ENCODE results near the gene MEF2D.

Gene MEF2D

GRCh38 chr1:156427957-156428356 is 72.6 kb downstream of the MEF2D start:
- ATAC-seq: no peak
- TF ChIP-seq, protein P1, sequence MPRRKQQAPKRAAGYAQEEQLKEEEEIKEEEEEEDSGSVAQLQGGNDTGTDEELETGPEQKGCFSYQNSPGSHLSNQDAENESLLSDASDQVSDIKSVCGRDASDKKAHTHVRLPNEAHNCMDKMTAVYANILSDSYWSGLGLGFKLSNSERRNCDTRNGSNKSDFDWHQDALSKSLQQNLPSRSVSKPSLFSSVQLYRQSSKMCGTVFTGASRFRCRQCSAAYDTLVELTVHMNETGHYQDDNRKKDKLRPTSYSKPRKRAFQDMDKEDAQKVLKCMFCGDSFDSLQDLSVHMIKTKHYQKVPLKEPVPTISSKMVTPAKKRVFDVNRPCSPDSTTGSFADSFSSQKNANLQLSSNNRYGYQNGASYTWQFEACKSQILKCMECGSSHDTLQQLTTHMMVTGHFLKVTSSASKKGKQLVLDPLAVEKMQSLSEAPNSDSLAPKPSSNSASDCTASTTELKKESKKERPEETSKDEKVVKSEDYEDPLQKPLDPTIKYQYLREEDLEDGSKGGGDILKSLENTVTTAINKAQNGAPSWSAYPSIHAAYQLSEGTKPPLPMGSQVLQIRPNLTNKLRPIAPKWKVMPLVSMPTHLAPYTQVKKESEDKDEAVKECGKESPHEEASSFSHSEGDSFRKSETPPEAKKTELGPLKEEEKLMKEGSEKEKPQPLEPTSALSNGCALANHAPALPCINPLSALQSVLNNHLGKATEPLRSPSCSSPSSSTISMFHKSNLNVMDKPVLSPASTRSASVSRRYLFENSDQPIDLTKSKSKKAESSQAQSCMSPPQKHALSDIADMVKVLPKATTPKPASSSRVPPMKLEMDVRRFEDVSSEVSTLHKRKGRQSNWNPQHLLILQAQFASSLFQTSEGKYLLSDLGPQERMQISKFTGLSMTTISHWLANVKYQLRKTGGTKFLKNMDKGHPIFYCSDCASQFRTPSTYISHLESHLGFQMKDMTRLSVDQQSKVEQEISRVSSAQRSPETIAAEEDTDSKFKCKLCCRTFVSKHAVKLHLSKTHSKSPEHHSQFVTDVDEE (CRISPR knock-in tag; IDR thresholded peaks at IDR 0.05): no peak
- TF ChIP-seq GLIS3 (CRISPR knock-in tag; IDR thresholded peaks at IDR 0.05) (no peak), ISL1 (CRISPR knock-in tag; IDR thresholded peaks at IDR 0.05) (no peak), PPARA (CRISPR knock-in tag; IDR thresholded peaks at IDR 0.05; ENCODE audit: borderline replicate concordance) (no peak), TOX (CRISPR knock-in tag; IDR thresholded peaks at IDR 0.05; ENCODE audit: borderline replicate concordance) (no peak)
- TF ChIP-seq, protein P2, sequence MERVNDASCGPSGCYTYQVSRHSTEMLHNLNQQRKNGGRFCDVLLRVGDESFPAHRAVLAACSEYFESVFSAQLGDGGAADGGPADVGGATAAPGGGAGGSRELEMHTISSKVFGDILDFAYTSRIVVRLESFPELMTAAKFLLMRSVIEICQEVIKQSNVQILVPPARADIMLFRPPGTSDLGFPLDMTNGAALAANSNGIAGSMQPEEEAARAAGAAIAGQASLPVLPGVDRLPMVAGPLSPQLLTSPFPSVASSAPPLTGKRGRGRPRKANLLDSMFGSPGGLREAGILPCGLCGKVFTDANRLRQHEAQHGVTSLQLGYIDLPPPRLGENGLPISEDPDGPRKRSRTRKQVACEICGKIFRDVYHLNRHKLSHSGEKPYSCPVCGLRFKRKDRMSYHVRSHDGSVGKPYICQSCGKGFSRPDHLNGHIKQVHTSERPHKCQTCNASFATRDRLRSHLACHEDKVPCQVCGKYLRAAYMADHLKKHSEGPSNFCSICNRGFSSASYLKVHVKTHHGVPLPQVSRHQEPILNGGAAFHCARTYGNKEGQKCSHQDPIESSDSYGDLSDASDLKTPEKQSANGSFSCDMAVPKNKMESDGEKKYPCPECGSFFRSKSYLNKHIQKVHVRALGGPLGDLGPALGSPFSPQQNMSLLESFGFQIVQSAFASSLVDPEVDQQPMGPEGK (CRISPR knock-in tag; IDR thresholded peaks at IDR 0.05; ENCODE audit: borderline replicate concordance): no peak

GRCh38 chr1:156425943-156426342 is 74.6 kb downstream of the MEF2D start:
- ATAC-seq: no peak
- no peak for TF ChIP-seq ZNF70 (CRISPR knock-in tag; IDR thresholded peaks at IDR 0.05)
- no peak for TF ChIP-seq CSRNP3 (CRISPR knock-in tag; IDR thresholded peaks at IDR 0.05)
- TF ChIP-seq CREB5 (CRISPR knock-in tag; IDR thresholded peaks at IDR 0.05; ENCODE audit: low read depth): no peak
- no peak for TF ChIP-seq ZNF565 (CRISPR knock-in tag; conservative IDR thresholded peaks at IDR 0.05; ENCODE audit: low read depth)

DNA sequence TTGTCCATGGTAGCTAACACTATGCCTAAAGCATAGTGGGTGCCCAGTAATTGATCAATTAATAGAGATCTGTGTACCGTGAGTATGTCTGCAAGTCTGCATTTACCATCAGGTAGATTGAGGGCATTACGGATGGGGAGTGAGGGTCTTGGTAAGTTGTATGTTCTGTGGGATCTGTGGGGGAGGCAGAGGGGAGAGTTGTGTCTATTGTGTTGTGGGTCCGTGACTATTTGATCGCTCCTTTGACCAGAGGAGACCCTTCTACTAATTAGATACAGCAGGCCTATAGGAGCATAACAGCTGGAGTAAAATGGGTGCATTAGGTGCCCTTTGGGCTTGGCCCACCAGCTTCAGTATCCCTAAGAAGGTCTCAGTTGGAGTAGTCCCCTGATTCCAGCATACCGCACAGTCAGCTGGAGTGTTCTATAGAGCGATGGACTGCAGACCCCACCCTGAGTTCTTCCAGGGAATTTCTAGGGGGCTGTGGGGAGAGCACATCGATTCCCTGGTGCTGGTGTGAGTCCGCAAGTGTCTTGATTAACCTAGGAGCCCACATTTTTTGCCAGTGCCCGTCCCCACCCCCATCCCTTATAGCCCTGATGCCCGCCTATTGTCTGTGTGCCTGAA is 75.7 kb downstream of the MEF2D start:
- ATAC-seq: no peak
- no peak for TF ChIP-seq BACH2 (CRISPR knock-in tag; IDR thresholded peaks at IDR 0.05; ENCODE audit: borderline replicate concordance)
- no peak for TF ChIP-seq ARNTL (CRISPR knock-in tag; IDR thresholded peaks at IDR 0.05; ENCODE audit: borderline replicate concordance, low read depth)
- no peak for TF ChIP-seq SNAI2 (CRISPR knock-in tag; IDR thresholded peaks at IDR 0.05)
- TF ChIP-seq CSDC2 (CRISPR knock-in tag; IDR thresholded peaks at IDR 0.05): no peak
- TF ChIP-seq, protein P2 (CRISPR knock-in tag; IDR thresholded peaks at IDR 0.05; ENCODE audit: borderline replicate concordance): no peak
- no peak for TF ChIP-seq ISL1 (CRISPR knock-in tag; IDR thresholded peaks at IDR 0.05)
- TF ChIP-seq ESRRG (CRISPR knock-in tag; IDR thresholded peaks at IDR 0.05): no peak

- ATAC-seq: no peak
- TF ChIP-seq CSDC2 (CRISPR knock-in tag; IDR thresholded peaks at IDR 0.05) (no peak), ARNTL (CRISPR knock-in tag; IDR thresholded peaks at IDR 0.05; ENCODE audit: borderline replicate concordance, low read depth) (no peak), OSR1 (CRISPR knock-in tag; IDR thresholded peaks at IDR 0.05) (no peak), TCF4 (CRISPR knock-in tag; IDR thresholded peaks at IDR 0.05; ENCODE audit: borderline replicate concordance) (no peak), CREB5 (CRISPR knock-in tag; IDR thresholded peaks at IDR 0.05; ENCODE audit: low read depth) (no peak), CSRNP3 (CRISPR knock-in tag; IDR thresholded peaks at IDR 0.05) (no peak)
- TF ChIP-seq, protein P2 (CRISPR knock-in tag; IDR thresholded peaks at IDR 0.05; ENCODE audit: borderline replicate concordance): no peak
Observed at GRCh38 chr1:156423422-156424352, 76.9 kb downstream of the MEF2D start.
